Sigmoid colon (tissue), 7 donors: ENCODE data around the gene BRSK2. TPM values are rescaled to one million over a fixed set of nuclear protein-coding genes. Genes with fewer than 3 reads are reported as not detected.

Source experiments
- DNase-seq: peaks from one replicate; pipeline ENCODE4 v3.0.0-alpha.2; 2019
- H3K27ac ChIP-seq, 4 donors: fragments of 200-600 bp; sonication (generic); one replicate each; pipeline ENCODE4 v1.5.1; 2016 to 2019; ENCODE audit warnings: mild to moderate bottlenecking in 1 of 4
- H3K27me3 ChIP-seq, 3 donors: fragments of 200-600 bp; sonication (generic); one replicate each; pipeline ENCODE4 v1.5.1; 2019; ENCODE audit warnings: mild to moderate bottlenecking in 1 of 3
- H3K36me3 ChIP-seq, 4 donors: fragments of 200-600 bp; sonication (generic); one replicate each; pipeline ENCODE4 v1.5.1; 2016 to 2019
- H3K4me1 ChIP-seq, 4 donors: fragments of 200-600 bp; sonication (generic); one replicate each; pipeline ENCODE4 v1.5.1; 2017 to 2019
- H3K4me3 ChIP-seq, 4 donors: fragments of 200-600 bp; sonication (generic); one replicate each; pipeline ENCODE4 v1.5.1; 2017 to 2019; ENCODE audit warnings: mild to moderate bottlenecking in 2 of 4, moderate library complexity in 1 of 4
- H3K9me3 ChIP-seq, 4 donors: fragments of 200-600 bp in 3 of 4; sonication (generic) in 3 of 4; one replicate each; pipeline versions ENCODE4 v1.5.1 to v1.6.1; 2013 to 2019
- EP300 ChIP-seq, 4 donors: sonication (generic); formaldehyde crosslinking; IDR thresholded peaks; one replicate each; pipeline ENCODE4 v1.6.1; 2017; ENCODE audit warnings: antibody characterized with exemption in 4 of 4
- POLR2A ChIP-seq, 2 donors: fragments of 450-650 bp; IDR thresholded peaks; one replicate each; pipeline ENCODE4 v1.6.1; 2016; ENCODE audit warnings: antibody characterized with exemption in 2 of 2, mild to moderate bottlenecking in 2 of 2, moderate library complexity in 2 of 2
- POLR2AphosphoS5 ChIP-seq, 4 donors: sonication (generic); formaldehyde crosslinking; IDR thresholded peaks; one replicate each; pipeline ENCODE4 v1.6.1; 2017; ENCODE audit warnings: antibody characterized with exemption in 4 of 4
- WGBS, 2 donors: extraction: QIAGEN DNeasy Blood & Tissue Kit; methylation state at CpG; one replicate each; pipeline ENCODE4 v1.1.7; 2013; 5-methylcytosine and 5-hydroxymethylcytosine counted together
- intact Hi-C: fragments of 100-400 bp; cut with DNase I; formaldehyde crosslinking; loops from one replicate; pipeline ENCODE4 v1.15.1; 2023
- polyA plus RNA-seq, 3 donors: library from polyadenylated mRNA; stranded (reverse); fragments of 200-250 nt; gene quantifications; one replicate each; pipeline ENCODE4 v1.2.3, GENCODE V29; 2013
- total RNA-seq, 4 donors: library from RNA; depleted of rRNA; stranded (reverse); fragments of >200 nt; gene quantifications; one replicate each; pipeline ENCODE4 v1.1.0, GENCODE V29; 2016
- TF ChIP-seq, protein P1 (sequence below), 4 experiments: fragments of 450-650 bp in 3 of 4; fragments of 200-600 bp in 1 of 4; IDR thresholded peaks; one replicate each; pipeline ENCODE4 v1.5.1; 2016 to 2019; ENCODE audit warnings: antibody characterized with exemption in 4 of 4, mild to moderate bottlenecking in 3 of 4, moderate library complexity in 2 of 4
- donor health status: healthy with polysubstance abuse.
- donor health status: Bipolar disorder and iron deficiency.
- donor health status: healthy.

BRSK2 gene
- total and polyA plus RNA-seq, 7 donors: 1.7 to 3.2 (median 1.9) TPM; not detected in 2

DNA sequence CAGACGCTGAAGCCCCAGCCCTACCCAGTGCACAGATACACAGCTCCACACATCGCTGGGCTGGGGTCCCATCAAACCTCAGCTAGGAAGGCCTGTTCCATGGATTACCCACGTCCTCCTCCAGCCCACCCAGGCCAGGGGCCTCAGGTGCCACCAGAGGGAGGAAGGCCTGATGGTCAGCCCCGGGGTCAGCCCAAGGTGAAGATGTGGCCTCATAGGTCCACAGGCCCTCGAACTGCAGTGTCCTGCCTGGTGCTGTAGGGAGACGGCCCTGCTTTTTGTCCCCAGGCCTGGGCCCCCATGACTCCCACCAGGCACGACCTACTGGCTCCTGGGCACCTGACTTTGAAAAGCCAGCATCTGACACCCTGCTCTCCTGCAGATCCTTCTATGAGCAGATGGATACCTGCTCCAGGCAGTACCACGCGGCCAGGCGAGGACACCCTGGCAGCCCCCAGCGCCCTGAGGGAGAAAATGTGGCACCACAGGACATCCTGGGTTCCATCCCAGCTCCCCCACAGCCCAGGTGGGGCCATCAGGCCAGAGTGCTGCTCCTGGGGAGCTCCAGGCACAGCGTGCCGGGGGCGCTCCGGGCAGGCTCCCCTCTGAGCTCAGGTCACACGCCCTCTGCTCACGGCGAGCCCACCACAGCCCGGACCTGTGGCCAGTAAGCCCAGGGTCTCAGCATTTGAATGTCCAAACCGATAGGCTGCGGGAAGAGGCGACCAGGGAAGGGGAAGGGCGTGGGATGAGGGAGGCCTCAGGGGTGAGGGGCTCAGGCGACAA is 112.6 kb downstream of the BRSK2 start:
- 92 to 95% methylated on average over 24 of the region's 24 CpGs for WGBS, 2 donors
- no peak overlapping the region for H3K4me3 ChIP-seq
- intact Hi-C loops: loop anchor here (2.0 to 10.0 kb wide), 2 partner anchors 14 to 198 kb away; partner anchors contain the start of gene TOLLIP
- no peak for TF ChIP-seq POLR2A (IDR thresholded peaks at IDR 0.05)
- TF ChIP-seq, protein P1, sequence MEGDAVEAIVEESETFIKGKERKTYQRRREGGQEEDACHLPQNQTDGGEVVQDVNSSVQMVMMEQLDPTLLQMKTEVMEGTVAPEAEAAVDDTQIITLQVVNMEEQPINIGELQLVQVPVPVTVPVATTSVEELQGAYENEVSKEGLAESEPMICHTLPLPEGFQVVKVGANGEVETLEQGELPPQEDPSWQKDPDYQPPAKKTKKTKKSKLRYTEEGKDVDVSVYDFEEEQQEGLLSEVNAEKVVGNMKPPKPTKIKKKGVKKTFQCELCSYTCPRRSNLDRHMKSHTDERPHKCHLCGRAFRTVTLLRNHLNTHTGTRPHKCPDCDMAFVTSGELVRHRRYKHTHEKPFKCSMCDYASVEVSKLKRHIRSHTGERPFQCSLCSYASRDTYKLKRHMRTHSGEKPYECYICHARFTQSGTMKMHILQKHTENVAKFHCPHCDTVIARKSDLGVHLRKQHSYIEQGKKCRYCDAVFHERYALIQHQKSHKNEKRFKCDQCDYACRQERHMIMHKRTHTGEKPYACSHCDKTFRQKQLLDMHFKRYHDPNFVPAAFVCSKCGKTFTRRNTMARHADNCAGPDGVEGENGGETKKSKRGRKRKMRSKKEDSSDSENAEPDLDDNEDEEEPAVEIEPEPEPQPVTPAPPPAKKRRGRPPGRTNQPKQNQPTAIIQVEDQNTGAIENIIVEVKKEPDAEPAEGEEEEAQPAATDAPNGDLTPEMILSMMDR (IDR thresholded peaks at IDR 0.05): no peak
- no peak for DNase-seq
- H3K9me3 ChIP-seq: no peaks in the 10 kb centered on the region
- H3K27ac ChIP-seq: peak overlapping the region; percentile 37 to 75 (median 68)
- H3K27me3 ChIP-seq: no peaks in the 10 kb centered on the region
- H3K4me1 ChIP-seq: peaks cover 0 to 70% (median 54%) of the 10 kb centered on the region in 4 donors
- H3K36me3 ChIP-seq: no peaks in the 10 kb centered on the region

DNA sequence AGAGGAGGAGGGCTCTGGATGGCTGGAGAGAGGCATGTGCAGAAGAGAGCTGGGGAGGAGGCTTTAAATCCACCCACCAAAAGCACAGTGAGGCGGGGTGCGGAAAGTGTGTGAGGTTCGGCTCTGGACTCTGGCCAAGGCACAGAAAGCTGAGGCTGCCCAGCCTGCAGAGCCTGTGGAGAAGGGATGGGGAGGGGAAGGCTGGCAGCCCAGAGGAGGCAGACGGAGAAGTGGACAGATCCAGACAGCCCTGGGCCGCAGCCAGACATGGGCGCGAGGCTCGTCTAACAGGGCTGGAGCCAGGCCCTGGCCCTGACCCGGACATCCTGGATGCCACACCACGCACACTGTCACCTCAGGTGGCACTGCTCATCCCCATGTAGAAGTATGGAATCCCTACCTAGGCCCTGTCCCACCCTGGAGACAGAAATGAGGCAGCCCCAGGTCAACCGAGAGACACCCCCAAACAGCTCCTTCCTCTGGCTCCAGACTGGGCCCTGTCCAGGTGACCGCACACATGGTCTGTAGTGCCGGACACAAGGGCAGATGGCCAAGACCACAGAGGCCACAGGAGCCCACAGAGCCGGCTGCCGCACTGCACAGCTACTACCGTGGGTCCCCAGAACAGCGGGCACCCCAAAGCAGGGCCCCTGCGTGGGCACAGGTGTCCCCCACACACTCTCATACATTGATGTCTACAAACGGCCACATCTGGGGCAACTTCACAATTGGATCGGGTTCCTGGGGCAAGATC is 113.4 kb downstream of the BRSK2 start:
- WGBS, 2 donors: 83 to 87% methylated on average over 20 of the region's 20 CpGs
- Histone ChIP-seq H3K9me3 (no peaks in the 10 kb centered on the region), H3K27me3 (no peaks in the 10 kb centered on the region), H3K36me3 (no peaks in the 10 kb centered on the region), H3K4me1 (peaks cover 0 to 75% (median 62%) of the 10 kb centered on the region in 4 donors), H3K27ac (peak overlapping the region; percentile 37 to 75 (median 68)), H3K4me3 (no peak overlapping the region)
- DNase-seq: peak; percentile 91
- intact Hi-C loops: loop anchor here (2.0 to 10.0 kb wide), 2 partner anchors 14 to 198 kb away; partner anchors contain the start of gene TOLLIP
- TF ChIP-seq POLR2A (IDR thresholded peaks at IDR 0.05) (no peak), POLR2AphosphoS5 (IDR thresholded peaks at IDR 0.05) (no peak), EP300 (IDR thresholded peaks at IDR 0.05) (no peak)
- TF ChIP-seq, protein P1 (IDR thresholded peaks at IDR 0.05): no peak

DNA sequence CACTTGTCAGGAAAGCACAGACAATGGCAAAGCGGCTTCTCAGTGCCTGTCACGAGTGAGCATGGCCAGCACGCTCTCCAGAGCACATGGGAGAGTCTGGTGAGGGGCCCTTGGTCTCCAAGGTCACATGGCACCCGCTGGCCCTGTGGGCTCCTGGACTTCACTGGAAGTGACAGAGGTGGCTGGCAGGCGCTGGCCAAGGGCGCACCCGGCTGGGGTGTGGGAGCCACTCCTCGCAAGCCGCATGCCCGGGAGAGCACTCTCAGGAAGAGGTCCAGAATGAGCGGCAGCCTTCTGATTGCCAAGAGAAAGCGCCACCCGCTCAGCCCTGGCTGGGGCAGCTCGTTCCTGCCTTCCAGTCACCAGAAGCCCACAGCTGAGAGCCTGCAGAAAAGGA is 114.0 kb downstream of the BRSK2 start:
- H3K27ac ChIP-seq: peak overlapping the region; percentile 37 to 75 (median 68)
- whole genome bisulfite sequencing, 2 donors: 54 to 77% methylated on average over 14 of the region's 14 CpGs

DNA sequence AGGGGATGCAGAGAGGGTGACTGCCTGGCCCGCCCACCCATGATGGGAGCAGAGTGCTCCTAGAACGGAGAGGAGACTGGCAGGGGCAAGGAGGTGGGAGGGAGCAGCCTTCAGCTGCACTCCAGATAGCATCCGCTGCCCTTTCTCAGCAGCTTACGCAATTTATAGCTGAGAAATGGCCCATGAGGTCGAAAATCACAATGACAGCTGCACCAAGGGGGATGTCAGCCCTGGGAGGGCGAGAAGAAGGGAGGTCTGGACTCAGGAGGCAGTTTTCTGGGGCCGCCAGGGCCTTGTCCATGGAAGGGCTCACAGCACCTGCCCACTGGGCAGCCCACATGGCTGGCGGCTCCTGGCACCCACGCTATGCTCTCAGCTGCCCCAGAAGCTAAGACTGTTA is 114.4 kb downstream of the BRSK2 start:
- DNase-seq: no peak

More for the DNA sequence above, 114.0 kb downstream of the BRSK2 start:
- Histone ChIP-seq H3K36me3 (no peaks in the 10 kb centered on the region), H3K27me3 (no peaks in the 10 kb centered on the region), H3K4me1 (peaks cover 0 to 81% (median 67%) of the 10 kb centered on the region in 4 donors), H3K4me3 (no peak overlapping the region), H3K9me3 (no peaks in the 10 kb centered on the region)
- intact Hi-C loops: loop anchor here (2.0 to 10.0 kb wide), 2 partner anchors 15 to 199 kb away; partner anchors contain the start of gene TOLLIP
- no peak for TF ChIP-seq POLR2A (IDR thresholded peaks at IDR 0.05)
- no peak for TF ChIP-seq EP300 (IDR thresholded peaks at IDR 0.05)
- TF ChIP-seq, protein P1 (IDR thresholded peaks at IDR 0.05): no peak
- TF ChIP-seq POLR2AphosphoS5 (IDR thresholded peaks at IDR 0.05): peak in 1 of 4 donors; percentile 21
- DNase-seq: no peak

More for the DNA sequence above, 114.4 kb downstream of the BRSK2 start:
- Histone ChIP-seq H3K4me3 (no peak overlapping the region), H3K36me3 (no peaks in the 10 kb centered on the region), H3K27me3 (no peaks in the 10 kb centered on the region), H3K9me3 (no peaks in the 10 kb centered on the region), H3K27ac (peak overlapping the region; percentile 37 to 75 (median 68)), H3K4me1 (peaks cover 0 to 85% (median 72%) of the 10 kb centered on the region in 4 donors)
- intact Hi-C loops: loop anchor here (10.0 kb wide), 1 partner anchor 199 kb away; the partner anchor contains the start of gene TOLLIP
- TF ChIP-seq EP300 (IDR thresholded peaks at IDR 0.05) (no peak), POLR2A (IDR thresholded peaks at IDR 0.05) (no peak), POLR2AphosphoS5 (IDR thresholded peaks at IDR 0.05) (no peak)
- TF ChIP-seq, protein P1 (IDR thresholded peaks at IDR 0.05): no peak
- WGBS, 2 donors: 75 to 87% methylated on average over 9 of the region's 9 CpGs
